IPS-11a (cell line): ENCODE measurements around the gene SEMA5B.

Experiments used
- H3K4me3 ChIP-seq: one replicate; pipeline ENCODE4 v1.5.1; 2013; ENCODE audit warnings: low read depth, low read length, control low read depth

SEMA5B gene

DNA sequence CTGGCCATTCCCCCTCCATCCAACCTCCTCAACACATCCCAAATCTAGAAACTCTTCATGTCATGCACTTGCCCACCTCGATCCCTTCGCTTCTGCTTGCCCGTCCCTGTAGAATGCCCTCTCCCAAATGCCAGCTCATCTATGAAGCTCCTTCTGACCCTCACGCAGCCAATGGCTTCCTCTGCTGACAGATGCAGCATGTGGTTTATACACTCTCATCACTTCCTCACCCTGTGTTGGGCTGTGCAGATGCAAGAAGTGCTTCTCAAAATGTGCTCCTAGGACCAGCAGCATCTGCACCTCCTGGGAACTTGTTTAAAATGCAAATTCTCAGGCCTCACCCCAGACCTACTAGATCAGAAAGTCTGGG, 51.7 kb downstream of the SEMA5B start:
- H3K4me3 ChIP-seq, result no peak overlapping the region

- H3K4me3 ChIP-seq, result no peak overlapping the region
These were observed 52.2 kb downstream of the SEMA5B start for GRCh38 chr3:122975163-122975923.

DNA sequence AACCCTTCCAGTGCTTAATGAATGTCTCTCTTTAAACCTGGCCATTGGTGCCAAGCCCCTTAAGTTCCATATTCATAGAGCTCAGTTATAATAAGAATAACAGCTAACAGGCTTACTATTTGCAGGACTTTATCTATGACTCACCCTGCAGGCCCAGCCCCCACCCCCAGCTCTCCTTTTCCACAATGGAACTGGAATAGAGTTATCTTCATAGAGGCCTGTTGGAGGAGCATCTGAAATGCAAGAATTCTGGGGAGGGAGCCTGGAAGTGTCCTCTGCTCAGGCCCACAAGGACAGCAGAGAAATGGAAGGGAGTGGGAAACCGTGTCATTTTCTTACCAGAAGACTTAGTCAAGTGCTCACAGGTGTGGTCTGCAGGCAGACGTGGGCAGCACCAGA, 52.8 kb downstream of the SEMA5B start:
- no peak overlapping the region for H3K4me3 ChIP-seq

GRCh38 chr3:122973893-122974615, 53.5 kb downstream of the SEMA5B start:
- no peak overlapping the region for H3K4me3 ChIP-seq

DNA sequence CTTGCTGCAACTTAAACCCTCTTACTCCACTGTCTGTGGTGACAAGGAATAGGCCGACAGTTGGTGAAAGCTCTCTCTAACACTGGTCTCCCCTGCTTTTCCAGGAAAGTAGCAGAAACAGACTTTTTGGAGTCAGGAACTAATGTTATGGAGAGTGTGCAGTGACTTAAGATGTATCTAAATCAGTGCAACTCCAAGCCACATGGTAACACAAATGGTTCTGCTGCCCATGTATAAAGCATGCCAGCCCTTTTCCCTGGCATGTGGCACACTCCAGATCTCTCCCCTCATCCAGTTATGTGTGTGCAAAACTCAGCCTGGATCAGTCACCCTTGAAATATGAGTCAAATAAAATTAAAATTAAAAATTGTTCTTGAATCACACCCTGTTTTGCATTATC, 55.4 kb downstream of the SEMA5B start:
- no peak overlapping the region for H3K4me3 ChIP-seq

- H3K4me3 ChIP-seq, result no peak overlapping the region
These were observed 57.7 kb downstream of the SEMA5B start for GRCh38 chr3:122969585-122970469.

GRCh38 chr3:122967765-122968164, 59.8 kb downstream of the SEMA5B start:
- no peak overlapping the region for H3K4me3 ChIP-seq

- no peak overlapping the region for H3K4me3 ChIP-seq
These were observed 60.2 kb downstream of the SEMA5B start for GRCh38 chr3:122967356-122967755.

- no peak overlapping the region for H3K4me3 ChIP-seq
These were observed 61.5 kb downstream of the SEMA5B start for GRCh38 chr3:122966045-122966444.

DNA sequence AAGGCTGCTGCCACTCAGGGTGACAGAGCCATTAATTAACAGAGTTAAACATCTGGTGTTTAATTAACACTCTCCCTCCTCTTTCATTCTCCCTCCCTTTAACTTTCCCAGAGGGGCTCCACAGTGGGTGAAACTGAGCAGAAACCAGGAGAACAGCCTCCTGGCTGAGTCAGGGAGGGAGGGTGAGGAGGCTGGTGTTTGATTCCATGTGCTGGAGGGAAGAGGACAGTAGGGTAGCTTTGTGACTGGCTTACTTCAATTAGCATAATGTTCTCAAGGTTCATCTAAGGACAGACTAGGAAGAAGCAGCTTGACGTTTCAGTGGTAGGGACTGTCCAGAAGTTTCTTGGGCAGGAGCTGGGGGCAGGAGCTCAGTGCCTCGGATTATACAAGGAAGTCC, 62.8 kb downstream of the SEMA5B start:
- H3K4me3 ChIP-seq, result no peak overlapping the region

GRCh38 chr3:122962149-122962548, 65.4 kb downstream of the SEMA5B start:
- no peak overlapping the region for H3K4me3 ChIP-seq

- H3K4me3 ChIP-seq, result no peak overlapping the region
These were observed 66.4 kb downstream of the SEMA5B start for GRCh38 chr3:122961146-122961545.

DNA sequence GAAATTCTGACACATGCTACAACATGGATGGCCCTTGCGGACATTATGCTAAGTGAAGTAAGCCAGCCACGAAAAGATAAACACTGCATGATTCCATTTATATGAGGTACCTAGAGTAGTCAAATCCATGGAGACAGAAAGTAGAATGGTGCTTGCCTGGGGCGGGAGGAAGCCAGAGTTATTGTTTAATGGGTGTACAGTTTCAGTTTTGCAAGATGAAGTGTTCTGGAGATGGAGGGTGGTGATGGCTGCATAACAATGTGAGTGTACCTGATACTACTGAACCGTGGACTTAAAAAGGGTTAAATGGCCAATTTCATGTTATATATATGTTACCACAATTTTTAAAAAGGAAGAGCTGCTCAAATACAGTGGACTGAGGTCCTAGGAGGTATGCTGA, 66.9 kb downstream of the SEMA5B start:
- no peak overlapping the region for H3K4me3 ChIP-seq

DNA sequence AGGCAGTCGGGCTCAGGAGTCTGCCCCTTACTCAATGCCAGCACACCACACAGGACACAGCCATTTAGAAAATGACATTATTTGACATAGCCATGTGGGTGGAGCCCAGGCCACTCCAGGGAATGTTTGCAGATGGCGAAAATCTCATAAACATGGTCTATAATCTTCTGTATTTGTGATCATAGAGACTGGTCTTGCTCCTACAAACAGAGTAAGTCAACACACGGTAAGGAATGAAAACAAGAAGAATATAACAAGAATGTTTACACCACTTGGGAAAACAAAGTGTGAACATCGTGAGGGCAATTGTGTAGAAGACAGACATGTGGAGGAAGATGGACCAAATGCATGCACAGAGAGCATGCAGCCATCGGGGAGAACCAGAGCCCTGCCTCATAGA, 68.2 kb downstream of the SEMA5B start:
- no peak overlapping the region for H3K4me3 ChIP-seq

DNA sequence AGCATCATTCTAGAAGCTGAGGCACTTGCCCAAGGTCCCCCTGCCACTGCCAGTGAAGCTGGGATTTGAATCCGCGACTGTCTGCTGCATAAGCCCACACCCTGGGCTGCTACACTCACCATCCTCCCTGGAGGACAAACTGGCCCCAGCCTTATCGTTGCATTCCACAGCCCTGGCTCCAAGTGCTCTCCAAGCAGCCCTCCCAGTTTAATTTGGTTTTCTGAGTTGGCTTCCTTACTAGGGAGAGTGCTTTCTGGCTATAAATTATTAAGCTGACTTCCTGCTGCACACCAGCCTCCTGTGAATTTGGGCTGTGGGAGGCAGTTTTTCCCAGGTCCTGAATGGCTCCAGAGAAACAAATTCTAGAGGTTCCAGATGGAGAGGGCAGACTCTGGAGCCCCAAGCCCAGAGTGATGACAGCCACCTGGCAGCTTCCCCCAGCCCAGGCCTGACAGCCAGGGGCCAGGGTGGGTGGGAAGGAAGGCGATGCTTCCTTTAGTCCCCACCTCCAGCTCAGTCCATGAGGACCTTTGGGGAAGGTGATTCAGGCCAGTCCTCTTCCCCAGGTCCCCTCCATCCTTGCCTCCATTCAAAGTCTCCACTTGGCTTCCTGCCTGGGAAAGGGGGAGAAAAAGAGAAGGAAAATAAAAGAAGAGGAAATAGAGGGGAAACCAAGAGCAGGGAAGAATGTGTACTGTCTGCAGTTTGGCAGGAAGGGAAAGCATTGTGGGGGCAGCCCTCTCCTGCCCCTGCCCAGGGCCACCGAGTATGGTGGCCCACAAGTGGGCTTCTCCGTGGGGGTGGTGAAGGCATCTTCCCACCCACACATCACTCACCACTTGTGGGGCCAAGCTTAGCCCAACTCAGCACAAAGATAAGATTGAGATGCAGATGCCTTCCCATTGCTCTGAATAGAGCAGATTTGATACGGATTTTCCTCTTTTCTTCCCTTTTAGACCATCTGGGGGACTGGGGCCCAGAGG, 69.6 kb downstream of the SEMA5B start:
- H3K4me3 ChIP-seq, result no peak overlapping the region

DNA sequence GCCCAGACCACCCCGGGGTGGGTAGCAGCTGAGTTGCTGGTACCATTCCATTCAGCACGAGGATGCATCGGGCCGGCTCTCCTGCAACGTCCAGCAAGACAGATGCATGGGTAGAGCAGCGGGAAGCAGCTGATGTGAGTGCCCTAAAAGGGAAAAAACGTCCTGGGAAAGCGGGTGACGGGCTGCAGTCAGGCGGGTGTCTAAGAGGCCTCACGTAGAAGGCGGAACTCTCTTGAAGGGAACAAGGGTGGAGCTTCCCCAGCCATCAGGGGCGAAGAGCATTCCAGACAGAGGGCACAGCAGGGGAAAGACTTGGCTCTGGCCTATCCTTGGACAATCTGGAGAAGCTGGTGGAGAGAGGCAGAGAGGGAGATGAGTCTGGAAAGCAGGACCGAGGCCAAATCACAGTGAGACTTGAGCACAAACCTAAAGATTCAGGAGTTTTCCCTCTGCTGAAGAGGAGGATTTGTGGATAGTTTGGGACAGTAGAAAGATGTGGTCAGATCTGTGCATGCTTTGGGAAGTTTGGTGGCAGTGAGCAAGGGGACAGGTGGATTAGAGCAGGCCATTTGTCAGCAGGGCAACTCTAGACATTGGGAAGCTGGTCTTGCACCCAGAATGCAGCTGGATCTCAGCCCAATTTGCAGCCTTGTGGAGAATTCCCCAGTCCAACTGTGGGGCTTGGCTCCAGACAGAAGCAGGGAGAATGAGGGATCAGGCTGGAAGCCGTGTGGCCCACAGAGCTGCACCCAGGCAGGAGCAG, 70.7 kb downstream of the SEMA5B start:
- H3K4me3 ChIP-seq, result no peak overlapping the region

DNA sequence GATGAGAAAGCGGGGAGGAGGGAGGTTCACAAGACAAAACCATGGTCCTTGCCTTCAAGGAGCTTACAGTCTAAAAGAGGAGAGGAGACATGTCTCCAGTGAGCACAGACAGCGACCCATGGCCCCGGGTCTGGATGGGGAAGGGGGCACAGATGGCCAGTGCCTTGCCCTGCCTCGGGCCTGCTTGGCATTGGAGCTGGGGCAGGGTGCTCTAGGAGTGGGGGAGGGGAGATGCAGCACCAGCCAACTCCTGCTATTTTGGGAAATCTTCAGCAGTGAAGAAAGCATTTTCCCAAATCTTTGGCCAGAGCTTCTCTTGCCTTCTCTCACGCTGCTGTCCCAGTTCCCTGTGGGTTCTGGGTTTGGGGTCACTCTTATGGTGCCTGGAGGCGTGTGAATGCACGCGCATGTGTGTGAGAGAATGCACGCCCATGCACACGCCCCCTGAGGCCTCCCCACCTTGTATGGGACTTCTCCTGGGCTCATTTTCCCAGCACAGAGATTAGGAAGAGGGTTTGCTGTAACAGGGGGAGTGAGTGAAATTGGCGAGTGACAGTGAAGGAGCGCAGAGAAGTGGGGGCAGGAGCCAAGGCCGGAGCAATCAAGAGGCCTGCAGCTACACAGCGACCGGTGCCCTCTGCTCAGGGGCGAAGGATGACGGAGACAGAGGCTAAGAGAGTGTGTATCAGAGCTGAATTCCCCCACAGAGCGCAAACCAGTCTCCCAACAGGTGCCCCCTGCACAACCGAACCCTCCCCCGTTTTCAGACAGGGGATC, 71.5 kb downstream of the SEMA5B start:
- no peak overlapping the region for H3K4me3 ChIP-seq

GRCh38 chr3:122952520-122952919, 75.0 kb downstream of the SEMA5B start:
- no peak overlapping the region for H3K4me3 ChIP-seq

DNA sequence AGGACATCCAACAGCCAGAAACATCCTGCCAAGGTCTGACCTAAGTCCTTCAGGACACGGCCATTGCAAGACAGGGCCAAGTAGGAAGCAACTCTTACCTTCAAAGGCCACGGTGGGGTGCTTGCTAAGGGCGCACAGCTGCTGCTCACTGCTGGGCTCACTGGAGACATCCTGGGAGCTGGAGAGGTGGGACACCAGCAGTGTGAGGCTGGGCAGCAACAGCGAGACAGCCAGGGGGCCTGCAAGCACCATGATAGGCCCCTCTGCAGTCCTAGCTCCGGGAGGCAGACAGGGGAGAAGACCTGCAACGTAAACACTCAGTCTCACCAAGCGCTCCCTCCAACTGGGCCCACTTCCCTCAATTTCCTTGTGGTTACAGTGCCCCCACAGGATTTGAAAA, 79.2 kb downstream of the SEMA5B start:
- H3K4me3 ChIP-seq, result no peak overlapping the region
